Myocyte (in vitro differentiated cells): ENCODE results near the gene PSAP. TPM values are rescaled to one million over a fixed set of nuclear protein-coding genes. Genes with fewer than 3 reads are reported as not detected.
"Not testable (repeated sequence)": the region's sequence is repeated elsewhere in the genome, so short reads cannot be mapped to it uniquely, and the experiment has no call there.

Experiments used
- DNase-seq: peaks from one replicate; pipeline ENCODE4 v3.0.0-alpha.2; 2012; ENCODE audit warnings: low read depth
- polyA plus RNA-seq: library from polyadenylated mRNA; unstranded; fragments of >200 nt; gene quantifications from one replicate; pipeline ENCODE4 v1.2.1, GENCODE V29; 2012; ENCODE audit warnings: missing spikeins
- total RNA-seq: library from RNA; depleted of rRNA; stranded (reverse); fragments of >200 nt; gene quantifications from 2 replicates; pipeline ENCODE4 v1.2.3, GENCODE V29; 2014

Gene PSAP
- total RNA-seq: 1,253 and 1,265 TPM in 2 replicates
- polyA plus RNA-seq: 2,472 TPM

GRCh38 chr10:71850743-71851464 is at the start of gene PSAP:
Gene PSAP (minus strand): TSS chr10:71851251. CDS start chr10:71851221, 30 bp downstream.
- peak; percentile 99 for DNase-seq

GRCh38 chr10:71900441-71901180 is 49.6 kb upstream of the PSAP start:
- no peak for DNase-seq

GRCh38 chr10:71899665-71900412 is 48.8 kb upstream of the PSAP start:
- peak; percentile 61 for DNase-seq

- not testable (repeated sequence) for DNase-seq
Measured at GRCh38 chr10:71898346-71898745, 47.3 kb upstream of the PSAP start.

- DNase-seq: no peak
Measured at GRCh38 chr10:71893920-71894319, 42.9 kb upstream of the PSAP start.

- no peak for DNase-seq
Measured at GRCh38 chr10:71893258-71893815, 42.3 kb upstream of the PSAP start.

- no peak for DNase-seq
Measured at GRCh38 chr10:71891437-71891836, 40.4 kb upstream of the PSAP start.

- no peak for DNase-seq
Measured at GRCh38 chr10:71889388-71889987, 38.4 kb upstream of the PSAP start.

- peak; percentile 73 for DNase-seq
Measured at GRCh38 chr10:71888623-71889387, 37.8 kb upstream of the PSAP start.

GRCh38 chr10:71888248-71888622 is 37.2 kb upstream of the PSAP start:
- no peak for DNase-seq

- no peak for DNase-seq
Measured at GRCh38 chr10:71887743-71888142, 36.7 kb upstream of the PSAP start.

- DNase-seq: no peak
Measured at GRCh38 chr10:71882813-71883659, 32.0 kb upstream of the PSAP start.

- no peak for DNase-seq
Measured at GRCh38 chr10:71881647-71882355, 30.8 kb upstream of the PSAP start.

- DNase-seq: not testable (repeated sequence)
Measured at GRCh38 chr10:71881307-71881624, 30.2 kb upstream of the PSAP start.

GRCh38 chr10:71880425-71881306 is 29.6 kb upstream of the PSAP start:
- no peak for DNase-seq

GRCh38 chr10:71878327-71879034 is 27.4 kb upstream of the PSAP start:
- DNase-seq: no peak

- no peak for DNase-seq
Measured at GRCh38 chr10:71877821-71878220, 26.8 kb upstream of the PSAP start.
